HepG2 (cell line): Measurements from ENCODE around the gene GRIN2C. TPM values are rescaled to one million over a fixed set of nuclear protein-coding genes. Genes with fewer than 3 reads are reported as not detected.

Source experiments
- ATAC-seq: fragments of 200-7000 bp; cut with Tn5 transposase; 3 replicates; pipeline ENCODE4 v1.9.1; 2020; ENCODE audit warnings: mild to moderate bottlenecking, moderate library complexity
- BruUV-seq: library from RNA; stranded (reverse); fragments of 400-500 nt; replicated peaks from 2 replicates; lab custom pipeline; 2021; lab: Mats Ljungman, UMichigan
- CTCF ChIA-PET: fragments of 300-600 bp; formaldehyde crosslinking; extraction: SDS; loops from one replicate; lab custom pipeline; 2021; ENCODE audit warnings: low total read pairs, inconsistent platforms, low intra/inter-chr PET ratio; lab: Yijun Ruan, JAX
- POLR2A ChIA-PET: fragments of 350-600 bp; sonication (Branson Sonifier 250); formaldehyde crosslinking; loops from one replicate; lab custom pipeline; 2020; ENCODE audit warnings: antibody characterized with exemption, inconsistent platforms; lab: Yijun Ruan, JAX
- DNase-seq: peaks from one replicate; pipeline ENCODE4 v3.0.0-alpha.2; 2015; ENCODE audit warnings: low spot score
- FAIRE-seq: peaks from 3 replicates; lab custom pipeline; 2011; peaks lifted over from hg19 to GRCh38; lab: Jason Lieb, UNC
- H2AFZ ChIP-seq: one replicate; pipeline ENCODE4 v1.6.1; 2011; ENCODE audit warnings: low read length, inconsistent platforms
- H3K27ac ChIP-seq: fragments of 300-600 bp; 3 replicates; pipeline ENCODE4 v1.8.0; 2011; ENCODE audit warnings: mixed run types, mild to moderate bottlenecking, mixed read lengths, low read length, inconsistent platforms; ENCODE audit not compliant: insufficient read depth; ENCODE audit errors: extremely low read length
- H3K27me3 ChIP-seq, 2 experiments: fragments of 200-600 bp in 1 of 2; 2 replicates in 1 of 2; 3 replicates in 1 of 2; pipeline versions ENCODE4 v1.6.0 to v1.8.0; 2011; ENCODE audit warnings: low read length in 2 of 2, mild to moderate bottlenecking in 2 of 2, moderate library complexity in 2 of 2, inconsistent platforms in 1 of 2; ENCODE audit not compliant: insufficient read depth in 2 of 2, control insufficient read depth in 1 of 2
- H3K36me3 ChIP-seq, 2 experiments: fragments of 200-600 bp in 1 of 2; replicated peaks in 1 of 2; 2 replicates in 1 of 2; 3 replicates in 1 of 2; pipeline versions ENCODE4 v1.5.1 to v1.8.0; 2011; ENCODE audit warnings: low read length in 2 of 2, inconsistent platforms in 1 of 2; ENCODE audit not compliant: insufficient read depth in 2 of 2, control insufficient read depth in 1 of 2
- H3K4me1 ChIP-seq: 2 replicates; pipeline ENCODE4 v1.5.1; 2012; ENCODE audit warnings: low read length, inconsistent platforms; ENCODE audit not compliant: insufficient read depth
- H3K4me2 ChIP-seq: 2 replicates; pipeline ENCODE4 v1.6.0; 2011; ENCODE audit warnings: low read depth, low read length, inconsistent platforms
- H3K4me3 ChIP-seq, 3 experiments: fragments of 200-600 bp in 1 of 3; sonication (generic), shearing (Covaris generic) in 1 of 3; replicated peaks in 1 of 3; 2 replicates each; pipeline ENCODE4 v1.5.1; 2011 to 2016; ENCODE audit warnings: low read length in 3 of 3, inconsistent platforms in 2 of 3, low read depth in 2 of 3, mild to moderate bottlenecking in 2 of 3, control low read depth in 1 of 3, mixed read lengths in 1 of 3; ENCODE audit not compliant: insufficient read depth in 1 of 3
- H3K79me2 ChIP-seq: one replicate; pipeline ENCODE4 v1.6.1; 2011; ENCODE audit warnings: low read length, inconsistent platforms; ENCODE audit not compliant: insufficient read depth
- H3K9ac ChIP-seq: 2 replicates; pipeline ENCODE4 v1.6.0; 2011; ENCODE audit warnings: mild to moderate bottlenecking, low read depth, low read length, inconsistent platforms; ENCODE audit not compliant: insufficient read depth
- H3K9me3 ChIP-seq: 2 replicates; pipeline ENCODE4 v1.5.1; 2012; ENCODE audit warnings: mild to moderate bottlenecking, low read length
- H4K20me1 ChIP-seq: 2 replicates; pipeline ENCODE4 v1.6.0; 2011; ENCODE audit warnings: inconsistent platforms, mild to moderate bottlenecking, low read length, moderate library complexity; ENCODE audit not compliant: insufficient read depth
- DMTF1 ChIP-seq: sonication (generic); formaldehyde crosslinking; IDR thresholded peaks from 2 replicates; pipeline ENCODE4 v1.4.0; 2020; ENCODE audit warnings: mild to moderate bottlenecking, missing genetic modification reagents
- JARID2 ChIP-seq: sonication (generic); formaldehyde crosslinking; IDR thresholded peaks from 2 replicates; pipeline ENCODE4 v1.8.1; 2023; ENCODE audit warnings: missing genetic modification reagents, inconsistent platforms; ENCODE audit not compliant: insufficient replicate concordance
- MYNN ChIP-seq: sonication (generic); formaldehyde crosslinking; IDR thresholded peaks from 2 replicates; pipeline ENCODE4 v1.4.0; 2020; ENCODE audit warnings: mild to moderate bottlenecking, low read depth, missing genetic modification reagents
- PHF20 ChIP-seq: sonication (generic); formaldehyde crosslinking; IDR thresholded peaks from 2 replicates; pipeline ENCODE4 v1.5.0; 2020; ENCODE audit warnings: mild to moderate bottlenecking, missing genetic modification reagents
- PRDM4 ChIP-seq: sonication (generic); formaldehyde crosslinking; IDR thresholded peaks from 2 replicates; pipeline ENCODE4 v1.9.0; 2021; ENCODE audit warnings: missing genetic modification reagents, borderline replicate concordance
- ZFX ChIP-seq: sonication (generic); formaldehyde crosslinking; IDR thresholded peaks from 2 replicates; pipeline ENCODE4 v1.4.0; 2020; ENCODE audit warnings: mild to moderate bottlenecking, low read depth, missing genetic modification reagents, moderate library complexity
- ZNF318 ChIP-seq: sonication (generic); formaldehyde crosslinking; IDR thresholded peaks from 2 replicates; pipeline ENCODE4 v1.4.0; 2020; ENCODE audit warnings: mild to moderate bottlenecking, missing genetic modification reagents
- WGBS: methylation state at CpG from one replicate; pipeline ENCODE4 v1.1.6; 2017; ENCODE audit warnings: low lambda C conversion rate; 5-methylcytosine and 5-hydroxymethylcytosine counted together
- in situ Hi-C: cut with HindIII; loops from 2 replicates; pipeline ENCODE4 v1.10.0; 2017; ENCODE audit warnings: low pct_unique_long_range_greater_than_20kb; ENCODE audit not compliant: extremely low pct_ligation_motif_present
- intact Hi-C: fragments of 100-400 bp; cut with micrococcal nuclease; formaldehyde crosslinking; loops from one replicate; pipeline ENCODE4 v1.10.0; 2022; ENCODE audit not compliant: unreplicated experiment
- polyA plus RNA-seq, 8 experiments: library from polyadenylated mRNA; depleted of rRNA in 3 of 8; stranded (reverse) in 7 of 8; unstranded in 1 of 8; fragments of >200 nt; fragmentation: Illumina TruSeq in 4 of 8; extraction: Trizol in 4 of 8; gene quantifications; 2 replicates each; pipeline versions ENCODE4 v1.2.1 to v1.2.3, GENCODE V29; 2011 to 2016; ENCODE audit warnings: low read depth in 4 of 8, missing spikeins in 1 of 8, mixed read lengths in 1 of 8; ENCODE audit not compliant: insufficient read depth in 1 of 8
- total RNA-seq, 5 experiments: library from RNA; depleted of rRNA; stranded (reverse); fragments of >200 nt; fragmentation: Illumina TruSeq; extraction: Trizol; gene quantifications; 2 replicates each; pipeline ENCODE4 v1.2.3, GENCODE V29; 2016; ENCODE audit warnings: low read depth in 1 of 5

Gene GRIN2C
- total and polyA plus RNA-seq, 2 of the 13 experiments (the other 11 are each of a cell fraction or from before 2014, with no cell fraction given): 0.03 to 0.11 TPM

- ATAC-seq (no peak), DNase-seq (no peak), FAIRE-seq (no peak)
- no peaks in the 10 kb centered on the region for H4K20me1 ChIP-seq
- H3K27me3 ChIP-seq: no peaks in the 10 kb centered on the region
- in situ Hi-C loops: no loop called here
- H3K4me3 ChIP-seq: no peak overlapping the region
- 97% methylated on average over 9 of the region's 9 CpGs for WGBS
- TF ChIP-seq PRDM4 (CRISPR knock-in tag): no peak
- TF ChIP-seq PHF20 (CRISPR knock-in tag): no peak
- no peak for TF ChIP-seq ZNF318
- TF ChIP-seq JARID2: no peak
- no peak for TF ChIP-seq MYNN (CRISPR knock-in tag)
- no peak for TF ChIP-seq ZFX (CRISPR knock-in tag)
- TF ChIP-seq DMTF1 (CRISPR knock-in tag): no peak
- no peaks in the 10 kb centered on the region for H3K79me2 ChIP-seq
- no peak overlapping the region for H3K27ac ChIP-seq
- peaks cover 0 to 2% of the 10 kb centered on the region in 2 experiments; a peak in 1 of 5 replicates for H3K36me3 ChIP-seq
- POLR2A ChIA-PET: no interaction called here
- intact Hi-C loops: no loop called here
- BruUV-seq: no TSS peak
- H3K9me3 ChIP-seq: no peaks in the 10 kb centered on the region
- H3K4me1 ChIP-seq: peaks cover 2% of the 10 kb centered on the region
- CTCF ChIA-PET: no interaction called here
- no peak overlapping the region for H2AFZ ChIP-seq
- H3K9ac ChIP-seq: no peak overlapping the region
- no peak overlapping the region for H3K4me2 ChIP-seq
Measured at GRCh38 chr17:74825952-74826719, 33.5 kb downstream of the GRIN2C start.
